Measurements from ENCODE around the gene TMPRSS3.

Gene TMPRSS3

DNA sequence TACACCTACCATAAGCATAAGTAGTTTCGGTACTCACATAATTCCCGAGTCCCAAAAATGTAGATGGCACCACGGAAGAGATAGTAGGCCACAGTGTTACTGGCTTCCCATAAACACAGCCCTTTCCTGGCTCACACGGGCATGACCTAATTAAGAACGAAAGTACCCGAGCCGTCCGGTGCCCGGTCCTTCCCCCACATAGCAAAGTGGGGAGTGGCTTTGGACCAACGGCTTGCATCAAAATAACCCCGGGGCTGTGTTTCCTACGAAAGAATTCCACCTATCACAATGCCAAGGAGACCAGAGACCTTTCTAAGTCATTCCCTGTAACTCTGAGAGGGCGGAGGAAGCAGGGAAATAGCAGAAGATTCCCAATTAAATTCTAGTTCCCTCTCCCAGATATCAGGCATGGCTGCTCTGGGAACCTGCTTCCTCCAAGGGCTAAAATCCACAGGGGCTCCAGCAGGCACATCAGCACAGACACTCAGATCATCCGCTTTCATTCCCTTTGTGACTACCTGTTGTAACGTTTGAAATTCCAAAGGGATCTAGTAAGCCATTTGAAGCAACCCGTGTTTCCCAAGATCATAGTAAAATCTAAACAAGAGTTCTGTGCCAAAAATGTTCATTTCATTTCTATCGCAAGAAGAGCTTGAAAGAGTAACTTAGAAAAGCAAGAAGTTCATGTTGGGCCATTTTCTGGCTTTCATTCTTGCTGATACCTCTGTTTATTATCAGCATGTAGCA is at the start of gene TMPRSS3:
Gene TMPRSS3, minus strand, starts transcription at position 148 of the 747 bp plus-strand sequence. CDS start 635 bp downstream, outside the sequence.
- H3K27ac ChIP-seq = no peak within 1 kb of the TSS
- TF ChIP-seq CTCF (conservative IDR thresholded peaks at IDR 0.05) = no peak
- no peak for TF ChIP-seq ZFX (IDR thresholded peaks at IDR 0.05)

GRCh38 chr21:42445311-42445710 is 49.5 kb upstream of the TMPRSS3 start:
- no peak for TF ChIP-seq CTCF (conservative IDR thresholded peaks at IDR 0.05)
- TF ChIP-seq ZFX (IDR thresholded peaks at IDR 0.05) = no peak
- H3K27ac ChIP-seq = no peak overlapping the region

DNA sequence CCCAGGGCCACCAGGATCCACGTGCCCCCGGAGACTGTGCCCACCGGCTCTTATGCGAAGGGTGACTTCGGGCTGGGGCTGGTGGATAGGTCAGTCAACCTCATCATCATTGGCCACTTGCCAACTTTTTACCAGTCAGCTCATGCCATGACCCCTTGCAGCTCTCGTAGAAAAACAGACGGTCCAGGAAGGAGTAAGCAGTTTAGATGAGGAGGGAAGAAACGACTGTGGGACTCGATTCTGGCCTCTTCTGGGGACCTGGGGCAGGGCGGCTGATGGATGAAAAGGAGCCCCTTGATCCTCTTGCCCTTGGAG is 48.9 kb upstream of the TMPRSS3 start:
- no peak for TF ChIP-seq CTCF (conservative IDR thresholded peaks at IDR 0.05)
- TF ChIP-seq ZFX (IDR thresholded peaks at IDR 0.05) = no peak
- H3K27ac ChIP-seq = no peak overlapping the region

DNA sequence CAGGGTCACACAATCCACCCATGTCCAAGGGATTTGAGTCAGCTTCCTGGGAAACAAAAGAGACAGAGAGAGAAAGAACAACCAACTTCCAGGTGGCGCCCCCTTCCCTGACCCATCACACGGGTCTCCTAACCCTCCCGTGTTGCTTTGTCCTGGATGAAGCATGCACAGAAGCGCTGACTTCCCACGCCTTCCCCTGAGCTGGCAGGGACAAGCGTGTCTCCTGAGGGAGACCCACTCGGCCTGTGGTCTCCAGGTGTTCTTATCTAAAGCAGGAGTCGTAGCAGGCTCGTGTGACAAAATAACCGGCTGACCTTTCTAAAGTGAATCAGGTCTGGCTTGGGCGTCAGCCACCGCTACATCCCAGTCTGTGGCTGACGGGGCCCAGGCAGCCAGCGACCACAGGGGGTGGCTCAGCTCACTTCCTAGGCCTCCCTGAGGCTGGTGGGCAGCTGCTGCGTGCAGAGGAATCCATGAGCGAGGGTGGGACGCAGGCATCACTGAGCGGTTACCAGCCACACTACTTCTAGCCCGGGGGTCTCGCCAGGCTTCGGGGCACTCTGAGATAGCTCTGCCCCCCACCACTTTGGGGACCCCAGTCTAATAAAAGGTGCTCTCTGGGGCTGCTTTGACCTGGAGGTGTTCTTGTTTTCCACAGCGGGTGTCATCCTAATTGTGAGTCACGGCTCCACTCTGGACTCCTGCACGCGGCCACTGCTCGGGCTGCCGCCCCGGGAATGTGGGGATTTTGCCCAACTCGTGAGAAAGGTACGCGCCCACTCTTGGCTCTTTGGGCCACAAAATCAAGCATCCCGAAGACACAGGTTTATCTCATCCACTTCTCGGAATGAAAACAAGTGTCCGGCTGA is 48.3 kb upstream of the TMPRSS3 start:
- no peak for TF ChIP-seq CTCF (conservative IDR thresholded peaks at IDR 0.05)
- TF ChIP-seq ZFX (IDR thresholded peaks at IDR 0.05) = no peak
- H3K27ac ChIP-seq = no peak overlapping the region

- H3K27ac ChIP-seq = no peak overlapping the region
- TF ChIP-seq ZFX (IDR thresholded peaks at IDR 0.05) (no peak), CTCF (conservative IDR thresholded peaks at IDR 0.05) (no peak)
These were observed 47.4 kb upstream of the TMPRSS3 start for GRCh38 chr21:42443181-42443785.

GRCh38 chr21:42441963-42442362 is 46.1 kb upstream of the TMPRSS3 start:
- TF ChIP-seq ZFX (IDR thresholded peaks at IDR 0.05) = no peak
- no peak for TF ChIP-seq CTCF (conservative IDR thresholded peaks at IDR 0.05)

More at GRCh38 chr21:42441963-42442362, 46.1 kb upstream of the TMPRSS3 start:
- H3K27ac ChIP-seq = no peak overlapping the region
